Osteoblast (primary cell): ENCODE measurements around the gene PAWR. TPM values are rescaled to one million over a fixed set of nuclear protein-coding genes. Genes with fewer than 3 reads are reported as not detected.

ENCODE experiments used
- DNase-seq: peaks from one replicate; pipeline ENCODE4 v3.0.0; 2011; ENCODE audit warnings: low spot score, mixed read lengths; ENCODE audit not compliant: insufficient read length; ENCODE audit errors: missing footprints
- H2AFZ ChIP-seq: 2 replicates; pipeline ENCODE4 v1.6.0; 2011; ENCODE audit warnings: mild to moderate bottlenecking, low read length
- H3K27ac ChIP-seq: 2 replicates; pipeline ENCODE4 v1.5.1; 2011; ENCODE audit warnings: mild to moderate bottlenecking, low read depth, low read length, moderate library complexity
- H3K27me3 ChIP-seq: 2 replicates; pipeline ENCODE4 v1.6.0; 2012; ENCODE audit warnings: mild to moderate bottlenecking, control low read depth, inconsistent platforms, low read length, moderate library complexity; ENCODE audit not compliant: insufficient read depth
- H3K36me3 ChIP-seq: 2 replicates; pipeline ENCODE4 v1.5.1; 2011; ENCODE audit warnings: mild to moderate bottlenecking, low read length, control low read depth, moderate library complexity; ENCODE audit not compliant: insufficient read depth
- H3K4me1 ChIP-seq: 2 replicates; pipeline ENCODE4 v1.5.1; 2011; ENCODE audit warnings: mild to moderate bottlenecking, low read length, control low read depth, moderate library complexity; ENCODE audit not compliant: insufficient read depth
- H3K4me2 ChIP-seq: 2 replicates; pipeline ENCODE4 v1.6.0; 2011; ENCODE audit warnings: mild to moderate bottlenecking, low read length; ENCODE audit not compliant: insufficient read depth
- H3K4me3 ChIP-seq: fragments of 200-600 bp; sonication (generic); 3 replicates; pipeline ENCODE4 v1.5.1; 2012; ENCODE audit warnings: mild to moderate bottlenecking, low read length, inconsistent platforms; ENCODE audit not compliant: insufficient read depth
- H3K79me2 ChIP-seq: 2 replicates; pipeline ENCODE4 v1.6.0; 2012; ENCODE audit warnings: mild to moderate bottlenecking, low read length, control low read depth, inconsistent platforms; ENCODE audit not compliant: insufficient read depth
- H3K9me3 ChIP-seq: 2 replicates; pipeline ENCODE4 v1.5.1; 2011; ENCODE audit warnings: low read depth, low read length, control low read depth
- H4K20me1 ChIP-seq: 2 replicates; pipeline ENCODE4 v1.6.0; 2012; ENCODE audit warnings: mild to moderate bottlenecking, low read length, control low read depth; ENCODE audit not compliant: insufficient read depth
- CTCF ChIP-seq: IDR thresholded peaks from 2 replicates; pipeline ENCODE4 v1.5.1; 2011; ENCODE audit warnings: mild to moderate bottlenecking, low read depth, low read length, moderate library complexity; ENCODE audit errors: extremely low read depth
- total RNA-seq: library from RNA; depleted of rRNA; stranded (reverse); fragments of >200 nt; gene quantifications from 2 replicates; pipeline ENCODE4 v1.2.3, GENCODE V29; 2012

Gene PAWR
- total RNA-seq, 1 donor: 78.5 TPM

GRCh38 chr12:79558924-79559469 lies 131.8 kb downstream of the PAWR start:
- Histone ChIP-seq H3K4me3 (no peak overlapping the region), H3K27me3 (no peaks in the 10 kb centered on the region), H3K9me3 (no peaks in the 10 kb centered on the region), H3K4me1 (peaks cover 25% of the 10 kb centered on the region), H4K20me1 (no peaks in the 10 kb centered on the region), H3K36me3 (peaks cover 24% of the 10 kb centered on the region), H3K4me2 (no peak overlapping the region), H3K79me2 (no peaks in the 10 kb centered on the region), H3K27ac (peak overlapping the region; percentile 21), H2AFZ (no peak overlapping the region)
- no peak for TF ChIP-seq CTCF
- DNase-seq: no peak

GRCh38 chr12:79557690-79558315 lies 133.0 kb downstream of the PAWR start:
- H3K4me3 ChIP-seq: no peak overlapping the region
- no peaks in the 10 kb centered on the region for H3K27me3 ChIP-seq
- H3K79me2 ChIP-seq: no peaks in the 10 kb centered on the region
- no peaks in the 10 kb centered on the region for H3K9me3 ChIP-seq
- no peak overlapping the region for H2AFZ ChIP-seq
- no peak overlapping the region for H3K4me2 ChIP-seq
- no peak for TF ChIP-seq CTCF
- peak overlapping the region; percentile 21 for H3K27ac ChIP-seq
- no peak for DNase-seq
- H3K4me1 ChIP-seq: peaks cover 25% of the 10 kb centered on the region
- no peaks in the 10 kb centered on the region for H4K20me1 ChIP-seq
- peaks cover 30% of the 10 kb centered on the region for H3K36me3 ChIP-seq

- Histone ChIP-seq H3K27ac (no peak overlapping the region), H3K36me3 (peaks cover 24% of the 10 kb centered on the region), H3K9me3 (no peaks in the 10 kb centered on the region), H3K4me2 (no peak overlapping the region), H4K20me1 (no peaks in the 10 kb centered on the region), H3K4me1 (peaks cover 37% of the 10 kb centered on the region), H2AFZ (no peak overlapping the region), H3K27me3 (no peaks in the 10 kb centered on the region), H3K79me2 (no peaks in the 10 kb centered on the region), H3K4me3 (no peak overlapping the region)
- no peak for DNase-seq
- TF ChIP-seq CTCF: peak; percentile 72
Observed at GRCh38 chr12:79555028-79555925, 135.5 kb downstream of the PAWR start.
